Trophoblast cell (in vitro differentiated cells and primary cell): ENCODE data around the gene HYI.

Source experiments
- DNase-seq, 2 donors: peaks; one replicate each; pipeline ENCODE4 v3.0.0-alpha.2; 2016
- H2AFZ ChIP-seq: 2 replicates; pipeline ENCODE4 v1.6.1; 2013; ENCODE audit warnings: low read length, moderate library complexity, mild to moderate bottlenecking; ENCODE audit not compliant: insufficient read depth, poor library complexity
- H2AK5ac ChIP-seq: 2 replicates; pipeline ENCODE4 v1.6.1; 2013; ENCODE audit warnings: mild to moderate bottlenecking, low read length
- H2BK120ac ChIP-seq: 2 replicates; pipeline ENCODE4 v1.6.1; 2013; ENCODE audit warnings: low read length, mild to moderate bottlenecking, moderate library complexity; ENCODE audit not compliant: insufficient read depth, poor library complexity
- H2BK12ac ChIP-seq: 2 replicates; pipeline ENCODE4 v1.6.1; 2013; ENCODE audit warnings: mild to moderate bottlenecking, low read length, moderate library complexity
- H2BK5ac ChIP-seq: 2 replicates; pipeline ENCODE4 v1.6.1; 2013; ENCODE audit warnings: low read length, low read depth, moderate library complexity, mild to moderate bottlenecking; ENCODE audit not compliant: poor library complexity
- H3K14ac ChIP-seq: 2 replicates; pipeline ENCODE4 v1.6.1; 2013; ENCODE audit warnings: mild to moderate bottlenecking, low read length
- H3K18ac ChIP-seq: 2 replicates; pipeline ENCODE4 v1.6.1; 2013; ENCODE audit warnings: mild to moderate bottlenecking, low read length
- H3K23ac ChIP-seq: 2 replicates; pipeline ENCODE4 v1.6.1; 2013; ENCODE audit warnings: low read length
- H3K27ac ChIP-seq: 2 replicates; pipeline ENCODE4 v1.5.1; 2013; ENCODE audit warnings: low read depth, mild to moderate bottlenecking, inconsistent platforms, low read length, moderate library complexity
- H3K27me3 ChIP-seq: 2 replicates; pipeline ENCODE4 v1.6.1; 2013; ENCODE audit warnings: inconsistent platforms, mild to moderate bottlenecking, low read length, moderate library complexity; ENCODE audit not compliant: insufficient read depth
- H3K36me3 ChIP-seq, 2 experiments: 1 replicate in 1 of 2; 2 replicates in 1 of 2; pipeline ENCODE4 v1.6.1; 2013; ENCODE audit warnings: low read length in 2 of 2, mild to moderate bottlenecking in 2 of 2, moderate library complexity in 1 of 2; ENCODE audit not compliant: insufficient read depth in 2 of 2, control insufficient read depth in 1 of 2
- H3K4ac ChIP-seq: 2 replicates; pipeline ENCODE4 v1.6.1; 2013; ENCODE audit warnings: low read depth, mild to moderate bottlenecking, low read length, moderate library complexity
- H3K4me1 ChIP-seq, 2 experiments: 1 replicate in 1 of 2; 2 replicates in 1 of 2; pipeline ENCODE4 v1.6.1; 2013; ENCODE audit warnings: low read length in 2 of 2, mild to moderate bottlenecking in 2 of 2, moderate library complexity in 1 of 2; ENCODE audit not compliant: insufficient read depth in 2 of 2, control insufficient read depth in 1 of 2
- H3K4me2 ChIP-seq: 2 replicates; pipeline ENCODE4 v1.6.1; 2013; ENCODE audit warnings: inconsistent platforms, mild to moderate bottlenecking, low read length, moderate library complexity
- H3K4me3 ChIP-seq: 2 replicates; pipeline ENCODE4 v1.5.1; 2013; ENCODE audit warnings: mild to moderate bottlenecking, low read depth, low read length, inconsistent platforms
- H3K79me1 ChIP-seq: one replicate; pipeline ENCODE4 v1.6.1; 2013; ENCODE audit warnings: low read length
- H3K79me2 ChIP-seq: 2 replicates; pipeline ENCODE4 v1.6.1; 2013; ENCODE audit warnings: low read length, mild to moderate bottlenecking; ENCODE audit not compliant: control insufficient read depth, insufficient read depth, poor library complexity
- H3K9ac ChIP-seq: 2 replicates; pipeline ENCODE4 v1.6.1; 2013; ENCODE audit warnings: mild to moderate bottlenecking, low read length
- H3K9me3 ChIP-seq: 2 replicates; pipeline ENCODE4 v1.6.1; 2013; ENCODE audit warnings: low read depth, mild to moderate bottlenecking, control low read depth, inconsistent platforms, low read length; ENCODE audit not compliant: insufficient read depth
- H4K12ac ChIP-seq: 2 replicates; pipeline ENCODE4 v1.6.1; 2013; ENCODE audit warnings: low read depth, mild to moderate bottlenecking, low read length, moderate library complexity
- H4K8ac ChIP-seq: 2 replicates; pipeline ENCODE4 v1.6.1; 2013; ENCODE audit warnings: low read depth, mild to moderate bottlenecking, low read length, moderate library complexity
- H4K91ac ChIP-seq: one replicate; pipeline ENCODE4 v1.6.1; 2013; ENCODE audit warnings: low read depth, mild to moderate bottlenecking, low read length, moderate library complexity
- WGBS: extraction: QIAGEN DNeasy Blood & Tissue Kit; methylation state at CpG from one replicate; pipeline ENCODE4 v1.1.7; 2013; ENCODE audit warnings: missing lambda C conversion rate; ENCODE audit not compliant: insufficient read length, insufficient coverage; ENCODE audit errors: extremely low coverage; 5-methylcytosine and 5-hydroxymethylcytosine counted together

The HYI gene

DNA sequence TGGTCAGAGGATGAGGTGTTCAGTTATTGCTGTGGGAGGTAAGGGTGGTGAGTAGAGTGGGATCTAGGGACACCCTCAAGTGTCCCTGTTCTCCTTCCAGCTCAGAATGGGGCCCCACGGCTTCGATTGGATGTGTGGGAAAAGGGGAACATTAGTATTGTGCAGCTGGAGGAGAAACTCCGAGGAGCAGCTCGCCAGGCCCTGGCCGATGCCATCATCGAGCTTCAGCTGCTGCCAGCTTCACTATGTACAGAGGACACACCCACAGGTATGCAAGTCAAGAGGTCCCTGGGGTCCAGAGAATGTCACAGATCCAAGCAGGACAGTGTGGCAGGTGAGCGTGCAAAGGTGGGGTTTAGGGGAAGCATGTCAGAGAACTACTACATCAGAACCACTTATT is 13.9 kb downstream of the HYI start:
- Histone ChIP-seq H2BK120ac (no peak overlapping the region), H4K12ac (no peak overlapping the region), H3K27me3 (no peaks in the 10 kb centered on the region), H2AFZ (no peak overlapping the region), H3K4me1 (peaks cover 18 to 23% of the 10 kb centered on the region in 2 experiments), H2BK12ac (no peak overlapping the region), H3K79me1 (peaks cover 14% of the 10 kb centered on the region), H2AK5ac (no peak overlapping the region), H3K4me3 (peak overlapping the region; percentile 53), H3K4me2 (no peak overlapping the region), H3K27ac (no peak overlapping the region), H3K4ac (no peak overlapping the region), H4K8ac (no peak overlapping the region), H3K79me2 (peaks cover 2% of the 10 kb centered on the region), H3K23ac (no peak overlapping the region), H3K14ac (no peak overlapping the region), H3K36me3 (peaks cover 58 to 64% of the 10 kb centered on the region in 2 experiments), H3K18ac (no peak overlapping the region), H2BK5ac (no peak overlapping the region), H3K9me3 (no peaks in the 10 kb centered on the region), H3K9ac (no peak overlapping the region), H4K91ac (no peak overlapping the region)
- no CpG with 5 or more reads among the region's 7 CpGs for WGBS
- no peak for DNase-seq

DNA sequence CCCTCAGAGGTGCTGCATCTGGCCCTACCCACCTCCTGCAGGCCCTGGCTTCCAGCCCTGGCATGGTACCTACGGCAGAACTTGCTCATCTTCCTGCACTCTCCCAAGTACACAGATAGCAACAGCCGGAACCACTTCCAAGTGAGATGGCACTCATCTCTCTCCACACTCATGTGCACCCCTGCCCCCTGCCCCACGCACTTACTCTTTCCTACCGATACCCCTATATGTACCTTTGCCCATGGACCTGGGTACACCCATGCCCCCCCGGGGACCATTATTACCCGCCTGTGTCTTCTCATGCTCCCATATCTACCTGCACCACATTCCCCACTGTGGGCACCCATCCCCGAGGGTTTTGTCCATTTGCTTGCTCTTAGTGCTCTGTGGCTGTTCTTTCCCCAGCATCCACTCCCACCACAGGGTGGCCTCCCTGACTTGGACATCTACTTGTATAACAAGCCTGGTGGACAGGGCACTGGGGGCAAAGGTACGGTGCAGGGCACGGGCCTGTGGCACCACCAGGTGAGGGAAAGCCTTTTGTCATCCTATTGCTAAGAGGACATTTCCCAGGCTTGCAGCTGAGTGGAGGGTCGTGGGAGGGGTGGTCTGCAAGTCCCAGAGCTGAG is 14.7 kb downstream of the HYI start:
- Histone ChIP-seq H3K4me3 (no peak overlapping the region), H3K4me1 (peaks cover 18 to 23% of the 10 kb centered on the region in 2 experiments)
- no CpG with 5 or more reads among the region's 10 CpGs for WGBS

GRCh38 chr1:43438576-43438952 is 15.2 kb downstream of the HYI start:
- no peak overlapping the region for H4K91ac ChIP-seq

More for the DNA sequence above, 14.7 kb downstream of the HYI start:
- Histone ChIP-seq H3K4ac (no peak overlapping the region), H3K9ac (no peak overlapping the region), H3K23ac (no peak overlapping the region), H3K79me1 (peaks cover 14% of the 10 kb centered on the region), H3K79me2 (peaks cover 2% of the 10 kb centered on the region), H2BK120ac (no peak overlapping the region), H3K36me3 (peaks cover 57 to 66% of the 10 kb centered on the region in 2 experiments), H3K18ac (no peak overlapping the region), H2AK5ac (no peak overlapping the region), H3K14ac (no peak overlapping the region), H2BK12ac (no peak overlapping the region), H2BK5ac (no peak overlapping the region), H3K4me2 (no peak overlapping the region), H3K27ac (no peak overlapping the region), H2AFZ (no peak overlapping the region), H4K12ac (no peak overlapping the region), H4K8ac (no peak overlapping the region), H3K27me3 (no peaks in the 10 kb centered on the region), H3K9me3 (no peaks in the 10 kb centered on the region), H4K91ac (no peak overlapping the region)
- no peak for DNase-seq

DNA sequence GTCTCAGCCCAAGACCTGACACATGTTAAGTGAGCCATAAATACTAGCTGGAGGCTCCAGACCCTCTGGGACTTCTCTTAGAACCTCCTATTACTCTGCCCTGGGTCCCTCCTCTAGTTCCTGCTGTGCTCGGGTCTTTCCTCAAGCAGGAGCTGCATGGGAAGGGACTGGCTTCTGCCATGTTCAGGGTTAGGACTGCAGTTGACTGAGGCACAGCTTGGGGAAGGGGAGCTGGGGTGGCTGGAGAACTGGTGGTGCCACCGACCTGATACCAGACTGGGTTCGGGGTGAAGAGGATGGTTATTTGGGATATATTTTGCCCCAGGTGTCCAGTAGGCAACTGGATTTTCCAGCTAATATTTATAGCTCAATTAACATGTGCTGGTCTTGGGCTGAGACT is 15.7 kb downstream of the HYI start:
- H3K9ac ChIP-seq: no peak overlapping the region
- H2BK12ac ChIP-seq: peak overlapping the region; percentile 16
- H2AFZ ChIP-seq: no peak overlapping the region
- no peak overlapping the region for H4K8ac ChIP-seq
- peak overlapping the region; percentile 37 for H3K18ac ChIP-seq
- H2BK5ac ChIP-seq: peak overlapping the region; percentile 18
- H3K4me3 ChIP-seq: no peak overlapping the region
- H3K27me3 ChIP-seq: no peaks in the 10 kb centered on the region
- H4K12ac ChIP-seq: no peak overlapping the region
- no peaks in the 10 kb centered on the region for H3K9me3 ChIP-seq
- no peak overlapping the region for H3K4me2 ChIP-seq
- H4K91ac ChIP-seq: peak overlapping the region; percentile 53
- no peak overlapping the region for H3K23ac ChIP-seq
- WGBS: no CpG with 5 or more reads among the region's 3 CpGs
- no peak overlapping the region for H2BK120ac ChIP-seq
- no peak overlapping the region for H3K27ac ChIP-seq
- peaks cover 14% of the 10 kb centered on the region for H3K79me1 ChIP-seq
- peaks cover 18 to 23% of the 10 kb centered on the region in 2 experiments for H3K4me1 ChIP-seq
- H3K36me3 ChIP-seq: peaks cover 54 to 65% of the 10 kb centered on the region in 2 experiments
- DNase-seq: no peak
- peak overlapping the region; percentile 21 for H2AK5ac ChIP-seq
- H3K14ac ChIP-seq: peak overlapping the region; percentile 34
- H3K79me2 ChIP-seq: peaks cover 2% of the 10 kb centered on the region
- no peak overlapping the region for H3K4ac ChIP-seq

More at GRCh38 chr1:43438576-43438952, 15.2 kb downstream of the HYI start:
- Histone ChIP-seq H3K14ac (no peak overlapping the region), H3K4ac (no peak overlapping the region), H4K8ac (no peak overlapping the region), H3K9ac (no peak overlapping the region), H4K12ac (no peak overlapping the region), H3K27me3 (no peaks in the 10 kb centered on the region), H3K4me3 (no peak overlapping the region), H3K27ac (no peak overlapping the region), H3K79me1 (peaks cover 14% of the 10 kb centered on the region), H3K4me2 (no peak overlapping the region), H3K4me1 (peaks cover 18 to 23% of the 10 kb centered on the region in 2 experiments), H3K79me2 (peaks cover 2% of the 10 kb centered on the region), H2AK5ac (no peak overlapping the region), H3K9me3 (no peaks in the 10 kb centered on the region), H3K18ac (no peak overlapping the region), H3K36me3 (peaks cover 58 to 65% of the 10 kb centered on the region in 2 experiments), H2BK12ac (no peak overlapping the region), H3K23ac (no peak overlapping the region), H2BK5ac (no peak overlapping the region), H2BK120ac (no peak overlapping the region), H2AFZ (no peak overlapping the region)
- no CpG with 5 or more reads among the region's 8 CpGs for WGBS
- no peak for DNase-seq
